ENCODE results near the gene AACS. TPM values are rescaled to one million over a fixed set of nuclear protein-coding genes. Genes with fewer than 3 reads are reported as not detected.
"Not testable (repeated sequence)": the region's sequence is repeated elsewhere in the genome, so short reads cannot be mapped to it uniquely, and the experiment has no call there.

AACS gene
- total and polyA plus RNA-seq, 3 donors from 2014 or later: 26.0 to 44.8 (median 31.7) TPM

DNA sequence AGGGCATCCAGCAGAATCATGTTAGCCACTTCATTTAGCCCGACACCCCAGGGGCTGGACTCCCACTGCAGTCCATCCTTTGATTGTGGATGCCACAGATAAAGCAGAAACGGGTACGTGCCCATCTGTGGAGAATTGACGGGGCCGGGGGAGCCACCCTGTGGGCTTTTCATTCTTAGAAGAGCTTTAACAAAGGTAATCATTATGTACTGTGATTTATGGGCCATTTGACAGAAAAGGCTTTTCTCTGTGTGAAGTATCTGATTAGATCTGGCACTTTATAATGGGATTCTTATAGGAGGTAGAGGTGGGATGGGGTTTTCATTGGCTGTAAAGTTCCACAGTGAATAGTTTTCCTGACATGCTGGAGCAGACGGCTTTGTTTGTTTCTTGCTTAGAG, 40.4 kb downstream of the AACS start:
- H3K4me1 ChIP-seq: no peaks in the 10 kb centered on the region
- intact Hi-C loops (cut with DNase I; ENCODE audit: low total_unique reads): no loop called here
- DNase-seq: no peak
- TF ChIP-seq, protein P1, sequence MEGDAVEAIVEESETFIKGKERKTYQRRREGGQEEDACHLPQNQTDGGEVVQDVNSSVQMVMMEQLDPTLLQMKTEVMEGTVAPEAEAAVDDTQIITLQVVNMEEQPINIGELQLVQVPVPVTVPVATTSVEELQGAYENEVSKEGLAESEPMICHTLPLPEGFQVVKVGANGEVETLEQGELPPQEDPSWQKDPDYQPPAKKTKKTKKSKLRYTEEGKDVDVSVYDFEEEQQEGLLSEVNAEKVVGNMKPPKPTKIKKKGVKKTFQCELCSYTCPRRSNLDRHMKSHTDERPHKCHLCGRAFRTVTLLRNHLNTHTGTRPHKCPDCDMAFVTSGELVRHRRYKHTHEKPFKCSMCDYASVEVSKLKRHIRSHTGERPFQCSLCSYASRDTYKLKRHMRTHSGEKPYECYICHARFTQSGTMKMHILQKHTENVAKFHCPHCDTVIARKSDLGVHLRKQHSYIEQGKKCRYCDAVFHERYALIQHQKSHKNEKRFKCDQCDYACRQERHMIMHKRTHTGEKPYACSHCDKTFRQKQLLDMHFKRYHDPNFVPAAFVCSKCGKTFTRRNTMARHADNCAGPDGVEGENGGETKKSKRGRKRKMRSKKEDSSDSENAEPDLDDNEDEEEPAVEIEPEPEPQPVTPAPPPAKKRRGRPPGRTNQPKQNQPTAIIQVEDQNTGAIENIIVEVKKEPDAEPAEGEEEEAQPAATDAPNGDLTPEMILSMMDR (IDR thresholded peaks at IDR 0.05): no peak
- no peak for TF ChIP-seq POLR2A (IDR thresholded peaks at IDR 0.05)
- 81 to 90% methylated on average over 6 of the region's 6 CpGs for WGBS, 2 donors
- H3K27me3 ChIP-seq: no peaks in the 10 kb centered on the region
- no peaks in the 10 kb centered on the region for H3K36me3 ChIP-seq (ENCODE audit: low read depth, missing control alignments)
- H3K9me3 ChIP-seq: no peaks in the 10 kb centered on the region
- H3K4me3 ChIP-seq: no peak overlapping the region
- H3K27ac ChIP-seq: no peak overlapping the region

DNA sequence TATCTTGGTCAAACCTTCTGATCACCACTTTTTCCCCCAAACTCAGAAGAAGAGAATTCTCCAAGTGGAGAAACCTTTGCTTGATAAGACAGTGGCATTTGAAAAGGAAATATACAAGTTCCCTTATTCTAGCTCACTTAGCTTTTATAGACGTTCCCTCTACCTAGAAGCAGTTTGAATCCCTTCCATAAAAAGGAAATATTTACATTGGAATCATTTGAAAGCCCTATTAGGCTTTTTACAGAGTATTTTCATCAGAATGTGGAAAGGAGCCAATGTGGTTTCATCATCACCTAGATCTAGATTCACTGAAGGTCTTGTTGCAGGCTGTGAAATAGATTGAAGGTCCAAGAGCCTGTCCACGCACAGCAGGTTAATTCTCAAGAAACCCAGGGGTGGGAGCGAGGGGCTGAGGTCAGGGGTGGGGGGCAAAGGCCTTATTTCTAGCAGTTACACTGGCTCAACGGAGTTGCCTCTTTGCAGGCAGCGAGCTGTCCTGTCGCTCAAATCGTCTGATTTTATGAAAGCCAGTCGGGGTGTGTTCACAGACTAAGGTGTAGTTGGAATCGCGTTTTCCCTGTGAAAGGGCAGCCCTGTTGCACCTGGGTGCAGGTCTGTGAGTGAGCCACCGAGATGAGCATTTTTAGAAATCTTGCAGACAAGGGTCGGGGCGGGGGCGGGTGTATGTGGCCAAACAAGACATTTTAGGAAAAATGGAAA, 45.6 kb downstream of the AACS start:
- H3K27me3 ChIP-seq: no peaks in the 10 kb centered on the region
- no peak for TF ChIP-seq POLR2A (IDR thresholded peaks at IDR 0.05)
- TF ChIP-seq, protein P1 (IDR thresholded peaks at IDR 0.05): no peak
- H3K9me3 ChIP-seq: no peaks in the 10 kb centered on the region
- intact Hi-C loops (cut with DNase I; ENCODE audit: low total_unique reads): no loop called here
- H3K36me3 ChIP-seq (ENCODE audit: low read depth, missing control alignments): no peaks in the 10 kb centered on the region
- 92% methylated on average over 14 of the region's 14 CpGs for WGBS, 2 donors
- no peaks in the 10 kb centered on the region for H3K4me1 ChIP-seq
- no peak for DNase-seq
- H3K27ac ChIP-seq: no peak overlapping the region
- no peak overlapping the region for H3K4me3 ChIP-seq

DNA sequence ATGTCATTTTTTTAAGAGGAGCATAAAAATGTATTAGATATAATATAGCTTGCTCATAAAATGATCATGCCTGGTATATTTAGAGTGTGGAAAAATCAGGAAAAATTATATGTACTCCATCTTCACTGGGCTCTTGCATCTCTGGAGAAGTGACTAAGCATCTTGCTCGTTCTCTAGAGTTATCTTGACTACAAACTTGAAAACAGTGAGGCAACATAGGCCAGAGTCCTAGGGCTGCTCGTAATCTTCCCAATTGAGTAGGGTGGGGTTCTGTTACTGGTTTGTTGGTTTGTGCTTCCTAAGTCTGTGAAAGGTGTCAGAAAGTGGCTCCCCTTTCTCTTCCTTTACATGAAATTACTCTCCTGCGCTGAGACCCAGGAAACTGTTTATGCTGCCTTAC, 46.2 kb downstream of the AACS start:
- intact Hi-C loops (cut with DNase I; ENCODE audit: low total_unique reads): no loop called here
- H3K27me3 ChIP-seq: no peaks in the 10 kb centered on the region
- DNase-seq: no peak
- H3K4me1 ChIP-seq: no peaks in the 10 kb centered on the region
- H3K36me3 ChIP-seq (ENCODE audit: low read depth, missing control alignments): no peaks in the 10 kb centered on the region
- TF ChIP-seq, protein P1 (IDR thresholded peaks at IDR 0.05): no peak
- TF ChIP-seq POLR2A (IDR thresholded peaks at IDR 0.05): no peak
- no peak overlapping the region for H3K27ac ChIP-seq
- WGBS, 2 donors: 90 to 97% methylated on average over 3 of the region's 3 CpGs
- no peak overlapping the region for H3K4me3 ChIP-seq
- no peaks in the 10 kb centered on the region for H3K9me3 ChIP-seq

DNA sequence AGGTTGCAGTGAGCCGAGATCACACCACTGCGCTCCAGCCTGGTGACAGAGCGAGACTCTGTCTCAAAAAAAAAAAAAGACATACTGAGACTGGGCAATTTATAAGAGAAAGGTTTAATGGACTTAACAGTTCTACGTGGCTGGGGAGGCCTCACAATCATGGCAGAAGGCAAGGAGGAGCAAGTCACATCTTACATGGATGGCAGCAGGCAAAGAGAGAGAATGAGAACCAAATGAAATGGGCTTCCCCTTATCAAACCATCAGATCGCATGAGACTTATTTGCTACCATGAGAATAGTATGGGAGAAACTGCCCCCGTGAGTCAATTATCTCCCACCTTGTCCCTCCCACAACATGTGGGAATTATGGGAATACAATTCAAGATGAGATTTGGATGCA, 47.4 kb downstream of the AACS start:
- 94% methylated on average over 6 of the region's 6 CpGs for whole genome bisulfite sequencing, 2 donors
- H3K4me3 ChIP-seq: not testable (repeated sequence)

DNA sequence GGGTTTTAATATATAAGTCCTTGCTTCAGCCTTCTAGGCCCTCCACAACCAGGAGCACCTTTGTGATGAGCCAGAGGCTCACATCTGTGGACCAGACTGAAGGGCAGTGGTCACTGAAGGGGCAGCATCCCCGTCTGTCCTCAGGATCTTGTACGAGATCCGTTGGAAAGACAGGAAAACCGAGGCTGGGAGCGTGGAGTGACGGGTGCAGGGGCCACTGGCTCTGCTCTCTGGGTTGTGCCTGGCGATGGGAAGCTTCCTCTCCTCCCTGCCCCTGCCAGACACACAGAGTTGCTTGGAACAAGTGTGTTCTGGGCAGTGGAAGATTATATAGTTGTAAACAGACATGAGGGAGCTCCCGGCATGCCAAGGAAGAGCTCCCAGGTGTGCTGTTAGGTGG, 48.0 kb downstream of the AACS start:
- Histone ChIP-seq H3K27me3 (no peaks in the 10 kb centered on the region), H3K36me3 (ENCODE audit: low read depth, missing control alignments) (no peaks in the 10 kb centered on the region), H3K27ac (no peak overlapping the region), H3K4me1 (no peaks in the 10 kb centered on the region), H3K4me3 (no peak overlapping the region), H3K9me3 (no peaks in the 10 kb centered on the region)
- WGBS, 2 donors: 95 to 96% methylated on average over 8 of the region's 8 CpGs
- no peak for TF ChIP-seq POLR2A (IDR thresholded peaks at IDR 0.05)
- TF ChIP-seq, protein P1 (IDR thresholded peaks at IDR 0.05): no peak
- DNase-seq: no peak
- intact Hi-C loops (cut with DNase I; ENCODE audit: low total_unique reads): no loop called here

More for the DNA sequence above, 47.4 kb downstream of the AACS start:
- H3K27ac ChIP-seq; H3K9me3 ChIP-seq; intact Hi-C loops (cut with DNase I; ENCODE audit: low total_unique reads); H3K27me3 ChIP-seq; DNase-seq; H3K36me3 ChIP-seq (ENCODE audit: low read depth, missing control alignments); H3K4me1 ChIP-seq: not testable (repeated sequence)
